SK-N-SH (cell line): ENCODE measurements around the gene HS6ST3. TPM values are rescaled to one million over a fixed set of nuclear protein-coding genes. Genes with fewer than 3 reads are reported as not detected.

ENCODE experiments used
- CTCF ChIA-PET: fragments of 300-600, 350-600 bp; formaldehyde crosslinking; extraction: SDS; loops from one replicate; lab custom pipeline; 2021; lab: Yijun Ruan, JAX
- POLR2A ChIA-PET: fragments of 350-600 bp; sonication (Branson Sonifier 250); formaldehyde crosslinking; extraction: SDS; loops from one replicate; lab custom pipeline; 2020; ENCODE audit warnings: antibody characterized with exemption, inconsistent platforms; lab: Yijun Ruan, JAX
- DNase-seq: peaks from one replicate; pipeline ENCODE4 v3.0.0; 2012
- H2AFZ ChIP-seq: fragments of 200-600 bp; sonication (generic); 2 replicates; pipeline ENCODE4 v1.8.1; 2016; ENCODE audit warnings: antibody characterized with exemption, mild to moderate bottlenecking, low read depth
- H3F3A ChIP-seq: fragments of 200-600 bp; sonication (generic); replicated peaks from 2 replicates; pipeline ENCODE3; 2016; ENCODE audit warnings: antibody characterized with exemption, mild to moderate bottlenecking; ENCODE audit not compliant: insufficient read depth
- H3K27ac ChIP-seq, 2 experiments: fragments of 200-500 bp in 1 of 2; fragments of 200-600 bp in 1 of 2; sonication (Bioruptor generic) in 1 of 2; sonication (generic), shearing (Covaris generic) in 1 of 2; 2 replicates each; pipeline versions ENCODE4 v1.5.1 to v1.6.1; 2014 to 2016; ENCODE audit warnings: low read depth in 2 of 2, inconsistent platforms in 1 of 2, low read length in 1 of 2, mild to moderate bottlenecking in 1 of 2, mixed read lengths in 1 of 2
- H3K27me3 ChIP-seq: fragments of 200-600 bp; sonication (generic), shearing (Covaris generic); 2 replicates; pipeline ENCODE4 v1.6.1; 2016; ENCODE audit warnings: mixed run types; ENCODE audit not compliant: insufficient read depth
- H3K36me3 ChIP-seq, 2 experiments: fragments of 200-500 bp in 1 of 2; fragments of 200-600 bp in 1 of 2; sonication (Bioruptor generic) in 1 of 2; sonication (generic) in 1 of 2; replicated peaks in 1 of 2; 2 replicates each; pipeline versions ENCODE3 to v1.5.1; 2014 to 2016; ENCODE audit warnings: low read length in 1 of 2, mild to moderate bottlenecking in 1 of 2; ENCODE audit not compliant: insufficient read depth in 2 of 2, control insufficient read depth in 1 of 2
- H3K4me1 ChIP-seq, 2 experiments: fragments of 200-500 bp in 1 of 2; fragments of 200-600 bp in 1 of 2; sonication (Bioruptor generic) in 1 of 2; sonication (generic), shearing (Covaris generic) in 1 of 2; 2 replicates each; pipeline versions ENCODE4 v1.5.1 to v1.6.1; 2014 to 2016; ENCODE audit warnings: low read depth in 1 of 2, low read length in 1 of 2, mixed run types in 1 of 2; ENCODE audit not compliant: insufficient read depth in 2 of 2, control insufficient read depth in 1 of 2
- H3K4me2 ChIP-seq: fragments of 200-600 bp; sonication (generic), shearing (Covaris generic); 2 replicates; pipeline ENCODE4 v1.6.1; 2017; ENCODE audit warnings: mixed run types
- H3K4me3 ChIP-seq, 2 experiments: fragments of 200-500 bp in 1 of 2; fragments of 200-600 bp in 1 of 2; sonication (Bioruptor generic) in 1 of 2; sonication (generic), shearing (Covaris generic) in 1 of 2; 2 replicates each; pipeline versions ENCODE4 v1.5.1 to v1.8.1; 2014 to 2016; ENCODE audit warnings: low read depth in 2 of 2, inconsistent platforms in 1 of 2, low read length in 1 of 2, mild to moderate bottlenecking in 1 of 2, mixed read lengths in 1 of 2, moderate library complexity in 1 of 2
- H3K79me2 ChIP-seq: fragments of 200-600 bp; sonication (generic); 2 replicates; pipeline ENCODE4 v1.8.1; 2017; ENCODE audit warnings: mild to moderate bottlenecking; ENCODE audit not compliant: insufficient read depth
- H3K9ac ChIP-seq: fragments of 200-600 bp; sonication (generic); 2 replicates; pipeline ENCODE4 v1.6.1; 2017; ENCODE audit warnings: mixed run types
- H3K9me2 ChIP-seq: fragments of 200-600 bp; sonication (generic); 2 replicates; pipeline ENCODE4 v1.6.1; 2017; ENCODE audit warnings: mixed run types
- H3K9me3 ChIP-seq: fragments of 200-600 bp; sonication (generic); 2 replicates; pipeline ENCODE4 v1.6.1; 2017; ENCODE audit warnings: mixed run types, mild to moderate bottlenecking, moderate library complexity
- H4K20me1 ChIP-seq: fragments of 200-600 bp; sonication (generic); 2 replicates; pipeline ENCODE4 v1.6.1; 2017; ENCODE audit warnings: mild to moderate bottlenecking, mixed run types; ENCODE audit not compliant: insufficient read depth
- CTCF ChIP-seq: fragments of 200-600 bp; sonication (generic); IDR thresholded peaks from 2 replicates; pipeline ENCODE4 v1.6.1; 2017; ENCODE audit warnings: antibody characterized with exemption, mild to moderate bottlenecking, moderate library complexity
- EP300 ChIP-seq, 2 experiments: IDR thresholded peaks; 2 replicates each; pipeline versions ENCODE4 v1.4.0 to v1.6.1; 2012; ENCODE audit warnings: borderline replicate concordance in 1 of 2, low read depth in 1 of 2, low read length in 1 of 2
- FOXJ3 ChIP-seq: sonication (generic); formaldehyde crosslinking; IDR thresholded peaks from 2 replicates; pipeline ENCODE4 v1.5.1; 2020; ENCODE audit warnings: mild to moderate bottlenecking, missing genetic modification reagents
- GABPA ChIP-seq: IDR thresholded peaks from 2 replicates; pipeline ENCODE4 v1.4.0; 2012; ENCODE audit warnings: low read depth, mild to moderate bottlenecking
- GATA2 ChIP-seq: sonication (generic); formaldehyde crosslinking; IDR thresholded peaks from 2 replicates; pipeline ENCODE4 v1.5.0; 2020; ENCODE audit warnings: mild to moderate bottlenecking, missing genetic modification reagents
- IRF3 ChIP-seq: fragments of 150-350 bp; IDR thresholded peaks from 2 replicates; pipeline ENCODE4 v1.6.1; 2016; ENCODE audit warnings: mild to moderate bottlenecking, low read depth, low read length
- JUND ChIP-seq: IDR thresholded peaks from 2 replicates; pipeline ENCODE4 v1.4.0; 2012
- MAX ChIP-seq: IDR thresholded peaks from 2 replicates; pipeline ENCODE4 v1.4.0; 2012; ENCODE audit warnings: low read depth
- MXI1 ChIP-seq: IDR thresholded peaks from 2 replicates; pipeline ENCODE4 v1.6.1; 2012; ENCODE audit warnings: mild to moderate bottlenecking, low read depth, low read length, improper control_type of control experiment
- RCOR1 ChIP-seq: fragments of 150-350 bp; IDR thresholded peaks from 2 replicates; pipeline ENCODE4 v1.6.1; 2017; ENCODE audit warnings: antibody characterized with exemption, low read length
- RFX5 ChIP-seq: IDR thresholded peaks from 2 replicates; pipeline ENCODE4 v1.6.1; 2012; ENCODE audit warnings: mild to moderate bottlenecking, improper control_type of control experiment, low read length
- RXRA ChIP-seq: IDR thresholded peaks from 2 replicates; pipeline ENCODE4 v1.4.0; 2012; ENCODE audit warnings: low read depth, mild to moderate bottlenecking, borderline replicate concordance
- SIN3A ChIP-seq: IDR thresholded peaks from 2 replicates; pipeline ENCODE4 v1.6.1; 2012; ENCODE audit warnings: low read depth, mild to moderate bottlenecking, low read length, moderate library complexity, borderline replicate concordance
- TCF12 ChIP-seq: IDR thresholded peaks from 2 replicates; pipeline ENCODE4 v1.4.0; 2012
- TEAD4 ChIP-seq: IDR thresholded peaks from 2 replicates; pipeline ENCODE4 v1.4.0; 2012; ENCODE audit warnings: mild to moderate bottlenecking, borderline replicate concordance; ENCODE audit not compliant: insufficient read depth
- USF1 ChIP-seq: IDR thresholded peaks from 2 replicates; pipeline ENCODE4 v1.4.0; 2012; ENCODE audit warnings: low read depth, borderline replicate concordance
- ZBTB33 ChIP-seq: IDR thresholded peaks from 2 replicates; pipeline ENCODE4 v1.4.0; 2012; ENCODE audit warnings: low read depth, borderline replicate concordance
- WGBS: methylation state at CpG from one replicate; pipeline ENCODE4 v1.1.6; 2017; ENCODE audit warnings: low lambda C conversion rate; 5-methylcytosine and 5-hydroxymethylcytosine counted together
- polyA plus RNA-seq, 3 experiments: library from polyadenylated mRNA; depleted of rRNA; stranded (reverse); fragments of >200 nt; gene quantifications; 2 replicates each; pipeline ENCODE4 v1.2.3, GENCODE V29; 2012
- TF ChIP-seq, protein P1 (sequence below): IDR thresholded peaks from 2 replicates; pipeline ENCODE4 v1.6.1; 2012; ENCODE audit warnings: mild to moderate bottlenecking, low read depth, low read length, moderate library complexity

The HS6ST3 gene
- polyA plus RNA-seq, 1 of the 3 experiments (the other 2 are of a cell fraction) = under 0.01 TPM

DNA sequence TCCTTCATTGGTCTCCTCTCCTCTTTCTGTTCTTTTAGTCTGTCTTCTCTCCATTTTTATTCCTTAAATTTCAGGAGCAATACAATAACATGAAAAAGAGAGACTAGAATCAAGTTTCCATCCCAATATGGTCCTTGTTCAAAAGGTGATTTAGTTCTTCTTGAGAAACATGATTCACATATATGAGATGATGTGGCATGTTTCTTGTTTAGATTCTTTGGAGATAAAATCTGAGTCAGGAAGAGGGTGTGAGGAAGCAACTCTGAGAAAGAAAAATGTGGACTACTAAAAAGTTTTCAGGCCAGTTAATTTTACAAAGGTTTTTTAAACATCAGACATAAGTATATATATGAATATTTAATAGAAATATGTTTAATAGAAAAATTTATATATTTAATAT, 673.0 kb downstream of the HS6ST3 start:
- Histone ChIP-seq H3K27me3 (no peaks in the 10 kb centered on the region), H3K9me2 (no peaks in the 10 kb centered on the region), H3K27ac (no peak overlapping the region), H4K20me1 (no peaks in the 10 kb centered on the region), H3K4me1 (no peaks in the 10 kb centered on the region), H3K9ac (no peak overlapping the region), H3K79me2 (no peaks in the 10 kb centered on the region), H3F3A (no peaks in the 10 kb centered on the region), H3K36me3 (no peaks in the 10 kb centered on the region)
- POLR2A ChIA-PET = no interaction called here
- CTCF ChIA-PET = interaction anchor here (0.7 kb wide), 1 partner anchor 84 kb away, joined by 3 read pairs; no protein-coding TSS in a partner anchor
- TF ChIP-seq GABPA (no peak), JUND (no peak), GATA2 (CRISPR knock-in tag) (no peak), RXRA (no peak), EP300 (IDR thresholded peaks at IDR 0.05; ENCODE audit: borderline replicate concordance in 1 of 2, low read depth in 1 of 2, low read length in 1 of 2) (no peak), MXI1 (no peak)
- TF ChIP-seq, all 33 proteins: peak for 0
- H3K9me3 ChIP-seq = no peaks in the 10 kb centered on the region
- H3K4me3 ChIP-seq = no peak overlapping the region
- no peak overlapping the region for H2AFZ ChIP-seq
- no peak for DNase-seq
- no peak overlapping the region for H3K4me2 ChIP-seq

- H3K4me1 ChIP-seq = peaks cover 0 to 2% of the 10 kb centered on the region in 2 experiments; a peak in 2 of 4 replicates
- ChIA-PET CTCF (interaction anchor here (1.0 to 2.7 kb wide), 3 partner anchors 19 to 626 kb away, joined by 3 to 10 read pairs (median 7); no protein-coding TSS in a partner anchor), POLR2A (interaction anchor here (0.6 kb wide), 1 partner anchor 404 kb away, joined by 3 read pairs; no protein-coding TSS in a partner anchor)
- no peaks in the 10 kb centered on the region for H3K79me2 ChIP-seq
- H3K27ac ChIP-seq = no peak overlapping the region
- no peaks in the 10 kb centered on the region for H4K20me1 ChIP-seq
- no peaks in the 10 kb centered on the region for H3K27me3 ChIP-seq
- H3K4me3 ChIP-seq = no peak overlapping the region
- WGBS = 48% methylated on average over 3 of the region's 3 CpGs
- H3K36me3 ChIP-seq = no peaks in the 10 kb centered on the region
- no peak for DNase-seq
- no peaks in the 10 kb centered on the region for H3K9me3 ChIP-seq
- no peak overlapping the region for H3K4me2 ChIP-seq
- H3K9ac ChIP-seq = no peak overlapping the region
- H3K9me2 ChIP-seq = no peaks in the 10 kb centered on the region
- no peaks in the 10 kb centered on the region for H3F3A ChIP-seq
- H2AFZ ChIP-seq = no peak overlapping the region
- TF ChIP-seq, protein P1, sequence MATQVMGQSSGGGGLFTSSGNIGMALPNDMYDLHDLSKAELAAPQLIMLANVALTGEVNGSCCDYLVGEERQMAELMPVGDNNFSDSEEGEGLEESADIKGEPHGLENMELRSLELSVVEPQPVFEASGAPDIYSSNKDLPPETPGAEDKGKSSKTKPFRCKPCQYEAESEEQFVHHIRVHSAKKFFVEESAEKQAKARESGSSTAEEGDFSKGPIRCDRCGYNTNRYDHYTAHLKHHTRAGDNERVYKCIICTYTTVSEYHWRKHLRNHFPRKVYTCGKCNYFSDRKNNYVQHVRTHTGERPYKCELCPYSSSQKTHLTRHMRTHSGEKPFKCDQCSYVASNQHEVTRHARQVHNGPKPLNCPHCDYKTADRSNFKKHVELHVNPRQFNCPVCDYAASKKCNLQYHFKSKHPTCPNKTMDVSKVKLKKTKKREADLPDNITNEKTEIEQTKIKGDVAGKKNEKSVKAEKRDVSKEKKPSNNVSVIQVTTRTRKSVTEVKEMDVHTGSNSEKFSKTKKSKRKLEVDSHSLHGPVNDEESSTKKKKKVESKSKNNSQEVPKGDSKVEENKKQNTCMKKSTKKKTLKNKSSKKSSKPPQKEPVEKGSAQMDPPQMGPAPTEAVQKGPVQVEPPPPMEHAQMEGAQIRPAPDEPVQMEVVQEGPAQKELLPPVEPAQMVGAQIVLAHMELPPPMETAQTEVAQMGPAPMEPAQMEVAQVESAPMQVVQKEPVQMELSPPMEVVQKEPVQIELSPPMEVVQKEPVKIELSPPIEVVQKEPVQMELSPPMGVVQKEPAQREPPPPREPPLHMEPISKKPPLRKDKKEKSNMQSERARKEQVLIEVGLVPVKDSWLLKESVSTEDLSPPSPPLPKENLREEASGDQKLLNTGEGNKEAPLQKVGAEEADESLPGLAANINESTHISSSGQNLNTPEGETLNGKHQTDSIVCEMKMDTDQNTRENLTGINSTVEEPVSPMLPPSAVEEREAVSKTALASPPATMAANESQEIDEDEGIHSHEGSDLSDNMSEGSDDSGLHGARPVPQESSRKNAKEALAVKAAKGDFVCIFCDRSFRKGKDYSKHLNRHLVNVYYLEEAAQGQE = no peak
- TF ChIP-seq TEAD4 (no peak), CTCF (no peak), FOXJ3 (CRISPR knock-in tag) (no peak), RFX5 (no peak), TCF12 (no peak), USF1 (no peak), ZBTB33 (no peak), EP300 (IDR thresholded peaks at IDR 0.05; ENCODE audit: borderline replicate concordance in 1 of 2, low read depth in 1 of 2, low read length in 1 of 2) (no peak), GATA2 (CRISPR knock-in tag) (no peak), SIN3A (no peak), RCOR1 (no peak), MAX (no peak), IRF3 (no peak)
These were observed 676.4 kb downstream of the HS6ST3 start for GRCh38 chr13:96766306-96766705.
